ENCODE data around the gene INPP4A. TPM values are rescaled to one million over a fixed set of nuclear protein-coding genes. Genes with fewer than 3 reads are reported as not detected.

Gene INPP4A
- polyA plus RNA-seq, 1 donor (not counting 4 experiments of a cell fraction or from before 2014, with no cell fraction given): 10.7 TPM

GRCh38 chr2:98614024-98614739 is 169.5 kb downstream of the INPP4A start:
- Histone ChIP-seq H3K9ac (ENCODE audit: control insufficient read depth, extremely low read depth, insufficient read depth, low read length) (no peak overlapping the region), H3K9me1 (ENCODE audit: control insufficient read depth, extremely low read depth, insufficient read depth, low read length) (no peaks in the 10 kb centered on the region), H2AFZ (ENCODE audit: control insufficient read depth, low read length) (no peak overlapping the region), H3K4me1 (ENCODE audit: control insufficient read depth, extremely low read depth, insufficient read depth, low read length) (peaks cover 13% of the 10 kb centered on the region), H3K4me2 (ENCODE audit: control insufficient read depth, extremely low read depth, insufficient read depth, low read depth, low read length) (no peak overlapping the region), H3K4me3 (ENCODE audit: control insufficient read depth in 2 of 3, extremely low read depth in 1 of 3, insufficient read depth in 2 of 3, low read depth in 1 of 3, low read length in 3 of 3) (no peak overlapping the region), H3K36me3 (ENCODE audit: control insufficient read depth in 2 of 2, extremely low read depth in 1 of 2, insufficient read depth in 2 of 2, low read length in 2 of 2) (peaks cover 26 to 36% of the 10 kb centered on the region in 2 experiments), H3K27ac (ENCODE audit: control insufficient read depth, insufficient read depth, low read length) (no peak overlapping the region), H3K79me2 (ENCODE audit: control insufficient read depth, insufficient read depth, low read length) (peaks cover 21% of the 10 kb centered on the region), H3K9me3 (ENCODE audit: control insufficient read depth, low read depth, low read length) (no peaks in the 10 kb centered on the region), H3K27me3 (ENCODE audit: control insufficient read depth, extremely low read depth, insufficient read depth, low read length) (no peaks in the 10 kb centered on the region), H4K20me1 (ENCODE audit: control insufficient read depth, extremely low read depth, insufficient read depth, low read length) (no peaks in the 10 kb centered on the region)
- dilution Hi-C loops (cut with MboI; ENCODE audit: extremely low pct_ligation_motif_present, low sequenced_read_pairs): no loop called here
- DNase-seq (ENCODE audit: low read depth, low spot score): no peak
- FAIRE-seq: no peak
- TF ChIP-seq CTCF (optimal IDR thresholded peaks at IDR 0.05 in 1 of 3, IDR thresholded peaks at IDR 0.05 in 1 of 3, conservative IDR thresholded peaks at IDR 0.05 in 1 of 3; ENCODE audit: extremely low read depth in 1 of 3, insufficient read depth in 2 of 3, low read length in 3 of 3): no peak
- no peak for TF ChIP-seq EZH2 (IDR thresholded peaks at IDR 0.05; ENCODE audit: low read length)

- H3K9me1 ChIP-seq (ENCODE audit: control insufficient read depth, extremely low read depth, insufficient read depth, low read length): no peaks in the 10 kb centered on the region
- no peak overlapping the region for H3K4me2 ChIP-seq (ENCODE audit: control insufficient read depth, extremely low read depth, insufficient read depth, low read depth, low read length)
- dilution Hi-C loops (cut with MboI; ENCODE audit: extremely low pct_ligation_motif_present, low sequenced_read_pairs): no loop called here
- no peaks in the 10 kb centered on the region for H4K20me1 ChIP-seq (ENCODE audit: control insufficient read depth, extremely low read depth, insufficient read depth, low read length)
- H3K4me3 ChIP-seq (ENCODE audit: control insufficient read depth in 2 of 3, extremely low read depth in 1 of 3, insufficient read depth in 2 of 3, low read depth in 1 of 3, low read length in 3 of 3): no peak overlapping the region
- no peak overlapping the region for H3K9ac ChIP-seq (ENCODE audit: control insufficient read depth, extremely low read depth, insufficient read depth, low read length)
- no peak for TF ChIP-seq EZH2 (IDR thresholded peaks at IDR 0.05; ENCODE audit: low read length)
- peak in 2 of 3 experiments; percentile 17 to 22 for TF ChIP-seq CTCF (optimal IDR thresholded peaks at IDR 0.05 in 1 of 3, IDR thresholded peaks at IDR 0.05 in 1 of 3, conservative IDR thresholded peaks at IDR 0.05 in 1 of 3; ENCODE audit: extremely low read depth in 1 of 3, insufficient read depth in 2 of 3, low read length in 3 of 3)
- no peak overlapping the region for H3K27ac ChIP-seq (ENCODE audit: control insufficient read depth, insufficient read depth, low read length)
- H3K27me3 ChIP-seq (ENCODE audit: control insufficient read depth, extremely low read depth, insufficient read depth, low read length): no peaks in the 10 kb centered on the region
- H3K36me3 ChIP-seq (ENCODE audit: control insufficient read depth in 2 of 2, extremely low read depth in 1 of 2, insufficient read depth in 2 of 2, low read length in 2 of 2): peaks cover 26 to 28% of the 10 kb centered on the region in 2 experiments
- H2AFZ ChIP-seq (ENCODE audit: control insufficient read depth, low read length): no peak overlapping the region
- peaks cover 2% of the 10 kb centered on the region for H3K4me1 ChIP-seq (ENCODE audit: control insufficient read depth, extremely low read depth, insufficient read depth, low read length)
- FAIRE-seq: no peak
- H3K9me3 ChIP-seq (ENCODE audit: control insufficient read depth, low read depth, low read length): no peaks in the 10 kb centered on the region
- DNase-seq (ENCODE audit: low read depth, low spot score): no peak
- H3K79me2 ChIP-seq (ENCODE audit: control insufficient read depth, insufficient read depth, low read length): peaks cover 8% of the 10 kb centered on the region
Observed at GRCh38 chr2:98615481-98615880, 170.8 kb downstream of the INPP4A start.
